ENCODE measurements around the gene PPP1R2.
"Not testable (repeated sequence)": the region's sequence is repeated elsewhere in the genome, so short reads cannot be mapped to it uniquely, and the experiment has no call there.

PPP1R2 gene

DNA sequence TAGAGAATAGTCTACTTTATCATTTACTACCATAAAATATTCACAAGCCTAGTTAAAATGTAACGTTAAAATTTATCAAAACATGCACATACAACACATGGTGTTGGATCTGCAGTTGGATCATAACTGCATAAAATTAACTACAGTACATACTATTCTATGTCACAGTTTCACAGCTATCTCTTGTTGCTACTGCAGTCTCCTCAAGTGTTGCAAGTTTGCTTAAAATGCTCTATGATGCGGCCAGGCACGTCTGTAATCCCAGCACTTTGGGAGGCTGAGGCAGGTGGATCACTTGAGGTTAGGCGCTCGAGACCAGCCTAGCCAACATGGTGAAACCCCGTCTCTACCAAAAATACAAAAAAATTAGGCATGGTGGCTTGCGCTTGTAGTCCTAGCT, 10.3 kb downstream of the PPP1R2 start:
- DNase-seq = no peak

DNA sequence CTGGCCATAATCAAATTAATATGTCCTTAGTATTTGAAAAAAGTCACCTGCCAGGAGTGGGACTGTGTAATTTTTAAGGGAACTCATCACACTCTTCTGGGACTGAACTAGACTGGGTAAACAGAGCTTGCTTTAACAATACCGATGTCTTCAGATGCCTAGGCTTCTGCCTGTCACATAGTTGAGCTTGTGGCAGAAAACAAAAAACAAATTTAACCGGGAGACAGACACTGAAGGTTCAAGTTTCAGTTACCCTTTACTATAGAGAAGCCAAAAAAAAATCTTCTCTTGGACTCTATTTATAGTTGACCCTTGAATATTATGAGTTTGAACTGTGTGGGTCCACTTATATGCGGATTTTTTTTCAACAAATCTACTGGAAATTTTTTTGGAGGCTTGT, 10.8 kb downstream of the PPP1R2 start:
- DNase-seq = no peak

DNA sequence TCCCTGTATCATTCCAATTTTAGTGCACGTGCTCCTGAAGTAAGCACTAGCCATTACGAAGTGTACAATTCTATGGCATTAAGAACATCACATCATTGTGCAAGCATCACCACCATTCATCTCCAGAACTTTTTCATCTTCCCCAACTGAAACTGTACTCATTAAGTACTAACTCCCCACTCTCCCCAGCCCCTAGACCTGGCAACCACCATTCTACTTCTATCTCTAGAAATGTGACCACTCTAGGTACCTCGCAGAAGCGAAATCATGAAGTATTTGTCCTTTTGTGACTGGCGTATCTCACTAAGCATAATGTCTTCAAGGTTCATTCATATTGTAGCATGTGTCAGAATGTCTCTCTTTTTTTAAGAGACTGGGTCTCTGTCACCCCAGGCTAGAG, 11.4 kb downstream of the PPP1R2 start:
- DNase-seq = no peak

DNA sequence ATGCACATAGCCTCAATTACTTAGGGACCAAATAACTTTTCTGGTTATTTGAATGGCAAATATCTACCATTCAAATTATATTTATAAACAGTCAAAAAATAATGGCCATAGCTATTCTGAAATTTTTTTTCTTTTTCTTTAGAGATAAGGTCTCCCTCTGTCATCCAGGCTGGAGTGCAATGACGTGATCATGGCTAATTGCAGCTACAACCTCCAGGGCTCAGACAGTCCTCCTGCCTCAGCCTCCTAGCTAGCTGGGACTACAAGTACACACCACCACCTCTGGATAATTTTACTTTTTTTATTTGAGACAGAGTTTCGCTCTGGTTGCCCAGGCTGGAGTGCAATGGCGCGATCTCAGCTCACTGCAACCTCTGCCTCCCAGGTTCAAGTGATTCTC, 16.6 kb downstream of the PPP1R2 start:
- no peak for DNase-seq

DNA sequence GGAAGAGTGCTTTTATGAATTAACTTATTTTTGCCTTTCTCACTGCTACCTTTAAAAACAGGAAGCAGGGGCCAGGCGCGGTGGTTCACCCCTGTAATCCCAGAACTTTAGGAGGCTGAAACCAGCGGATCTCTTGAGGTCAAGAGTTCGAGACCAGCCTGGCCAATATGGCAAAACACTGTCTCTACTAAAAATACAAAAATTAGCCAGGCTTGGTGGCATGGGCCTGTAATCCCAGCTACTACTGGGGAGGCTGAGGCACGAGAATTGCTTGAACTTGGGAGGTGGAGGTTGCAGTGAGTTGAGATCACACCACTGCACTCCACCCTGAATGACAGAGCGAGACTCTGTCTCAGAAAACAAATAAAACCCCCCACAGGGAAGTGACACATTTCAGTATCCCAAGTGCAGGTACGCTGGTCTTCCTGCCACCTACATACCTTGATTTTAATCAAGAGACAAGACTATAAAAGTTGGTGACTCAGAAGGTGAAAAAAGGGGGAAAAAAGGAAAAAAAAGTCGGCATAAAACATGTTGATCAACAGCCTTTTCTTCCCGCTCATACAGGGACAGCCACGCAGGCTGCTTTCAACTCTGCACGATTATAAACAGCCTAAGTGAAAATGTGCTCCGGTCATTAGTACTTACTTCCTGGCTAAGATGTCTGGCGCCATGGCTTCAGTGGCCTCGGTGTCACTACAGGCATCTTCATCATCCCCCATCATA, 18.8 kb downstream of the PPP1R2 start:
- no peak for DNase-seq

DNA sequence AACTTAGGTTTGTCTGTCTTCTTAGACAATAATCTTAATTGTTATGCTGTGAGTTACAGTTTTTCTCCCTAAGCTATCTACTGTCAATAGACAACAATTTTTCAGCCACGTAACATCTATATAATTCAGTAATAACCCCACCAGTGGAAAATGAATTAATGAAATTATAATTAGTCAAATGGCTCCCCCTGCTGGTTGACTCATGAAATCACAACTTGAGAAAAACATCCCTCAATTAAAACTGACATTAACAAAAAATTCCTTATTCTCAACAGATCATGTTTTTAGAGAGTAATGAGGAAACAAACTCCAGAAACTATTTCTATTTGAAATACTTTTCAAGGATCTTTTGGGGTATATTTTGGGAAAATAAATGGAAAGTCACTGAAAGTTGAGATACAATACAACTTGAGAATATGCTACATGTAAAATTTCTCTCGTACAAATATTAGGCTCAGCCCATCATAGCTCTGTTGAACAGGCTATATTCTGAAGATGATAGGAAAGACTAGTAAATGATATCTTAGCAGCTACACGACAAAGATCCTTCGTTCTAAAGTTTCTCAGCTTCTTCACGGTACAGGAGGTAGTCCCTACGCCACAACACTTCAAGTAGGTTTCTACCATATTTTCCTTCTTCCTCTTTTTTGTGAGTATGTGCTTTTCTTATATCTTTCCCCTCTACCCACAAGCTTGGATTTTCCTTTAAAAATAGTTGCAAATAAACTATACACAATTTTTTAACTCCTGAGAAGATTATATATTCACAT, 20.7 kb downstream of the PPP1R2 start:
- peak; percentile 72 for DNase-seq

DNA sequence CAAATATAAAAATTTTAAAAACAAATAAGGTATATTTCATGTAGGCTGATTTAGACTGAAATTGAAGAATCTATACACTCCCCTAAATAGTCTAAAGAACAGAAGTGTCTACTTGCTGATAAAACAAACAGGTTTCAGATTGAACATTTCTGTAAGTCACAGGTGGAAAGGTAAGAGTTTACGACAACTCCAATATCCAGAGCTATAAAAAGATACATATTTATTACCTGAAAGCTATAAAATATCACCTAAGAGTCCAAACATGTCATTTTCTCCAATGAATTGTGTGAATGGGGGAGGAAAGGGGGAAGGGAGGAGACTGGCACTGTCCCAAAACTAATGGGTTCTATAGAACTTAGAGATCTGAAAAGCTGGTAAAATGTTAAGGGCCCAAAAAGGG, 26.1 kb downstream of the PPP1R2 start:
- DNase-seq = no peak

DNA sequence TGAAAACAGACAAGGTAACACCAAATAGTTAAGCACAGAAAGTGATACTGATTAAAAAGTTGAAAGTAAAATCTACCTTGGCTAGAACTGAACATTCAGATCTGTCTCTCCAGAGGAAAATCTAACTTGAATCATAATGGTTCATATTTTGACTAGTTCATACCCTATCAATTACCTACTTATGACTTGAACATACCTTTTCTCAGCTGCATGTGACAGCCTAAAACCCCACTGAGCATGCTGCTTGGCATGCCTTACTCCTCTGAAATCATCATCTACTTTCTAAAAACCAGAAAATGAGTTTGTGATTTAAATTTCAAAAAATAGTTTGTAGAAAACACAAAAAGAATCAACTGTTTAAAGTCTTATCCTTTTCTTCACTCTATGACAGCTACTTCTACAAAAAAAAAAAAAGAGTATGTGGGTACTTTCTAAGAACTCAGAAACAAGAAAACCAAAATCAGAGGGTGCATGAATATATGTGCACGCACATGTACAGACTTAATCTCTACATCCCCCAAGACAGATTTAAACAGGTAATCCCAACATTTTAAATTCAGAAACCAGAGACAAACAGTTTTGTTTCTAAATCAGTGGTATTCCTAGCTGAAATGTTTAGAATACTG, 28.4 kb downstream of the PPP1R2 start:
- DNase-seq = not testable (repeated sequence)

DNA sequence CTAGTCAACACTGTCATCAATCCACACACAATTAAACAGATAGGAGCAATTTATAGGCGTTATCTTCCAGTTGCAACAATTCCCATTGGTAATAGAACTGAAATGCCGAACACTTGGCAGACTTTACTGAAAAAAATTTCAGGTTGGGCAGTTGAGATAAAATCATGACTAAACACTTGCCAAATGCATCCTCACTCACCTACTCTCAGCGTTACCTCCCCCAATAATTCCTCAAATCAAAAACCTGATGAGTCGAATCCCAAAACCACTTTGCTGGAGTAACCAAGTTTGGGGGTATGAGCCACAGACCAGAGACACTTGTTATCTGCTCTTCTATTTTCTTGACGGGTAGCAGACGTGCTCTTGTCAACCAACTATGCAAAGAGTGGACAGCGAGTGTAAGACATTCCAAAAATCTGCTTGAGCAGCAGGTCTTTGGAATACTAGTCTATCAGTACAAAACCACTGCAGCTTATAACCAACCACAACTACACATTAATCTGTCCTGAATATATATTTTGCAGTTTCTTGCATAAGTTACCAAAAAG, 30.3 kb downstream of the PPP1R2 start:
- no peak for DNase-seq

DNA sequence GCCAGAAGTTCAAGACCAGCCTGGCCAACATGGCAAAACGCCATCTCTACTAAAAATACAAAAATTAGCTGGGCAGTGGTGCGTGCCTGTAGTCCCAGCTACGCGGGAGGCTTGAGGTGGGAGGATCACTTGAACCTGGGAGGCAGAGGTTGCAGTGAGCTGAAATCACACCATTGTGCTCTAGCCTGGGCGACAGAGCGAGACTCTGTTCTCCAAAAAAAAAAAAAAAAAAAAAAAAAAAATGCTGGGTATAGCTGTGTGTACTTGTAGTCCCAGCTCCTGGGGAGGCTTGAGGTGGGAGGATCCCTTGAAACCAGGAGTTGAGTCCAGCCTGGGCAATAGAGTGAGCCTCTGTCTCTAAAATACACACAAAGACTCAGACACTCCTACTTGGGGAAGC, 32.0 kb downstream of the PPP1R2 start:
- no peak for DNase-seq

DNA sequence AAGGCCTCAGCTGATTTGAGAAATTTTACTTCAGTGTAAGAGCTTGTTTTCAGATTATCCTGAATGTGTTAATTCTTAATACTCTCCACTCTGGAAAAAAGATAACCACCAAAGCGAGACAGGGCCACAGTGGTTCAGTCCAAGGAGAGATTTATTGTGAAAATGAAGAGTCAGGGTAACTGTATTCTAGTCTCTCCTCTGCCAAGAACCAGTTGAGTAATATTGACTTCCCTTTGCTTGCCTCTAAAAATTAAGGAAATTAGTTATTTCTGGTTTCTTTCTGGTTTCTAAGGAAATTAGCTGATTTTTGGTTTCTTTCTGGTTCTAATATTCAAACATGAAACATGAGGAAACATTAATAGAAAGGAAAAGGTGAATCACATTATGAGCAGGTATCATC, 34.9 kb downstream of the PPP1R2 start:
- DNase-seq = no peak

DNA sequence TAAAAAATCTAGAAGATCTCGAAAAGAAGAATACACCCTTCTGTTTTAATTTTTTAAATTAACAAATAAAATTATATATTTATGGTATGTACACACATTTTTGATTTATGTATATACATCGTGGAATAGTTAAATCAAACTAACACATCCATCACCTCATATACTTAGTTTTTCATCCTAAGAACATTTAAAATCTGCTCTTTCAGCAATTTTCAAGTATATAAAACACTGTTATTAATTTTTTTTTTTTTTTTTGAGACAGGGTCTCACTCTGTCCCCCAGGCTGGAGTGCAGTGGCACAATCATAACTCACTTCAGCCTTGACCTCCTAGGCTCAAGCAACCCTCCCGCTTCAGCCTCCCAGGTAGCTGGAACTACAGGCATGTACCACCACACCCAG, 67.5 kb downstream of the PPP1R2 start:
- no peak for DNase-seq

DNA sequence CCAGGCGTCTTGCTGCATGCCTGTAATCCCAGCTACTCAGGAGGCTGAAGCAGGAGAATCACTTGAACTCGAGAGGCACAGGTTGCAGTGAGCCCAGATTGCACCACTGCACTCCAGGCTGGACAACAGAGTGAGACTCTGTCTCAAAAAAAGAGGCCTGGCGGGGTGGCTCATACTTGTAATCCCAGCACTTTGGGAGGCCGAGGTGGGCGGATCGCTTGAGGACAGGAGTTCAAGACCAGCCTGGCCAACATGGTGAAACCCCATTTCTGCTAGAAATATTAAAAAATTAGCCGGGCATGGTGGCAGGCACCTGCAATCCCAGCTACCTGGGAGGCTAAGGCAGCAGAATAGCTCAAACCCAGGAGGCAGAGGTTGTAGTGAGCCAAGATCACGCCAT, 68.0 kb downstream of the PPP1R2 start:
- DNase-seq = not testable (repeated sequence)

DNA sequence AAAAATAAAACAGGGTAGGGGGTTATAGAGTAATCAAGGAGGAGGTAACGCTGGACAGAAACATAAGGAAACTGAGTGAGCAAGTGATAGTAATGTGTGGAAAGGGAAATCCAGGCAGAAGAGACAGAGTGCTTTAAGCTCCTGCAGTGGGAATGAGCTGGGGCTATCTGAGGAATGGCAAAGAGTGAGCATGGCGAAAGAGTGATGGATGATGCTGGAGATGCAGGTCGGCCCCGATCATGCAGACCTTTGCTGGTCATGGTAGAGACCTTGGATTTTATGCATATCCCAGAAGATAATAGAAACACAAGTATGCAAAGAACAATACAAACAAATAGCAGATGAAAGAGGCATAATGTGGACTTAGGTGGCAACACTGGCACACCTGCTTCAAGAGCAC, 74.3 kb downstream of the PPP1R2 start:
- DNase-seq = no peak

DNA sequence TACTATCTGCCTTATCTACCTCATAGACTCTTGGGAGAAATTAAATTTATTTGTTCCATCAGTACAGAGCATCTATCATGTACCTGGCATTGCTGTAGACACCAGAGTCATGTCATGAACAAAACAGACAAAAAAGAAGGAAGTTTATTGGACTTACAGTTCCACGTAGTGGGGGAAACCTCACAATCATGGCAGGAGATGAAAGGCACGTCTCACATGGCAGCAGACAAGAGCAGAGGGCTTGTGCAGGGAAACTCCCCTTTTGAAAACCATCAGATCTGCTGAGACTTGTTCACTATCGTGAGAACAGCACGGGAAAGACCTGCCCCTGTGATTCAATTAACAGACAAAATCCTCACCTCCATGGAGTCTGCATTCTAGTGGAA, 74.7 kb downstream of the PPP1R2 start:
- no peak for DNase-seq

DNA sequence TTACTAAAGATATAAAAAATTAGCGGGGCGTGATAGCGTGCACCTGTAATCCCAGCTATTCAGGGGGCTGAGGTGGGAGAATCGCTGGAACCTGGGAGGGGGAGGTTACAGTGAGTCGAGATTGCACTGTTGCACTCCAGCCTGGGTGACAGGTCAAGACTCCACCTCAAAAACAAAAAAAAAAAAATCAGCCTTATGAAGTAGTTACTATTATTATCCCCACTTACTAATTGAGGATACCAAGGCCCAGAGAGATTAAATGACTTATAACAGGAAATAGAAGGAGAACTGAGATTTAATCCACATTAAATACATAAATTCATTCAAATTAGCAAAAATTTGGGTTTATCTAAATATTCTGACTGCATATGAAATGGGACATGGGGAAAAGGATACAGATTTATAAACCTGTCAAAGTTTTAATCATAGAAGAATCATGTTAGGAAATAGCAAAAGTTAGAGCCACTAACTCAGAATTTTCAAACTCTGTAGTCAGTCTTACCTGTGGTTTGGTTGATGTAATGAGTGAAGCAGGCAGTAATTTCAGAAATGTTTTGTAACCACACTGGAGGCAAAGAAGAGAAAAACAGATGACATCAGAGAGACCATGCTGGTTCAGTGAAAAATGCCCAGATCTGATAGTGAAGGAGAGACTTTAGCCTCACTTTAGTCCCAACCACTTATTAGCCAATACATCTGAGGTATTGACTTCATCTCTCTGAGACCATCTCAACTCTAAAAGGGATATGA, 75.3 kb downstream of the PPP1R2 start:
- DNase-seq = no peak

DNA sequence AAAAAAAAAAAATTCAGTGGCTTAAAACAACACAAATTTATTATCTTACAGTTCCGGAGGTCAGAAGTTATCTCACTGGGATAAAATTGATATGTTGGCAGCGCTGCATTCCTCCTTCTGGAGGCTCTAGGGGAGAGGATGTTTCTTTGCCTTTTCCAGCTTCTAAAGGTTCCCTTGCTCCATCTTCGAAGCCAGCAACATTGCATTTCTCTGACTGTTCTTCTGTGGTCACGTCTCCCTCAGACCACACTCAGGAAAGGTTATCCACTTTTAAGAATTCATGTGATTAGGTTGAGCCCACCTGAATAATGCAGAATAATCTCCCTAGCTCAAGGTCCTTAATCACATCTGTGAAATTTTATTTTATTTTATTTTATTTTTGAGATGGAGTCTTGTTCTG, 76.9 kb downstream of the PPP1R2 start:
- DNase-seq = no peak

Data from NCI-H82 (cell line).